Activated CD8-positive, alpha-beta memory T cell treated with anti-CD3 and anti-CD28 coated beads, Interleukin-2, amount 50 U/mL, for 24 hours (primary cell): ENCODE measurements around the gene FKBP15.
"Not testable (repeated sequence)": the region's sequence is repeated elsewhere in the genome, so short reads cannot be mapped to it uniquely, and the experiment has no call there.

Experiments used
- DNase-seq: peaks from one replicate; pipeline ENCODE4 v3.0.0-alpha.2; 2020; ENCODE audit errors: extremely low read depth

FKBP15 gene

DNA sequence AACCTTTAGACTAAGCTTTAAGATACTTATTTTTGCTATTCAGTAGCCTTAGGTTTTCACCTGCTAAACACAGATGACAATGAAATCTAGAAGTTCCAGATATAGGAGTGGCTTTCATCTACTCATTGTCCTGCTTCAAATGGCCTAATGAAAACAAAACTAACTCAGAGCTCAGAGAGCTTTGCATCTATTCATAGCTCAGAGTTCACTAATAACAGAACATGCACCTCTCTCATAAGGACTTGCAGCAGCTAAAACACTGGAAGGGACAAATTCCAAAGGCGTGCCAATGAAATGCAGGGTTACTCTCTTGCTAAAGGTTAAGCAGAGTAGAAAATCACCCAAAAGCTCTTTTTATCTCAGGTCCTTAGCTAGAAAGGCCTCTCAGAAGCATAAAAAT, 41.2 kb downstream of the FKBP15 start:
- no peak for DNase-seq

DNA sequence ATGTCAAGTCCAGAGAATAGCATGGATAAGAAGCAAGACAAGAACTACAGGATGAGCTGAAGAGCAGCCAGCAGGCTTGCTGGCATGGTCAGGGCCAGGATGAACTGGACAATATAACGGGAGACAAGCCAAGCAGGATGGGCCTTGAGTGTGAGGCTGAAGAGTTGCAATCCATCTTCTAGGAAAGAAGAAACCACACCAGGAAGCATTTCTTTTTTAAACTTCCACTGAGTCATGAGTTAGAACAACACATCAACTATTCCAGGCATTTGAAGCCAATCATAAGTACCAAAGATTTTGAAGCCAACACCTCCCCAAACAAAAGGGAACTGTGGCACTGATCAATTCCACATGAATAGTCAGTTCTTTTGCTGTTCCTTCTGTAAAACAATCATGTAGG, 43.0 kb downstream of the FKBP15 start:
- DNase-seq = no peak

DNA sequence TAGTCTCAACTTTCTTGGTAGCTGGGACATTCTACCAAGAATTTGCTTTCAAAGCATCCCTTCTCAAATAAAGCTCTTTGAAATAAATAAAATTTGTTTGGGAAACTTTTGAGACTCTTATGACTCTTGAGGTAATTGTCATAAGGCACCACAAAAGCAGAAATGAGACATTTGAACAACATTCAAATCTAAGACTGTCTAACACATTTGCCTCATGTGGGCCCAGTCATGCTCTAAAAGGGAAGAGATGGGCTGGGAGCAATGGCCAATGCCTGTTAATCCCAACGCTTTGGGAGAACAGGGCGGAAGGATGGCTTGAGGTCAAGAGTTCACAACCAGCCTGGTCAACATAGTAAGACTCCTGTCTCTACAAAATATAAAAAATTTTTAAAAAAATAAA, 43.8 kb downstream of the FKBP15 start:
- DNase-seq = no peak

DNA sequence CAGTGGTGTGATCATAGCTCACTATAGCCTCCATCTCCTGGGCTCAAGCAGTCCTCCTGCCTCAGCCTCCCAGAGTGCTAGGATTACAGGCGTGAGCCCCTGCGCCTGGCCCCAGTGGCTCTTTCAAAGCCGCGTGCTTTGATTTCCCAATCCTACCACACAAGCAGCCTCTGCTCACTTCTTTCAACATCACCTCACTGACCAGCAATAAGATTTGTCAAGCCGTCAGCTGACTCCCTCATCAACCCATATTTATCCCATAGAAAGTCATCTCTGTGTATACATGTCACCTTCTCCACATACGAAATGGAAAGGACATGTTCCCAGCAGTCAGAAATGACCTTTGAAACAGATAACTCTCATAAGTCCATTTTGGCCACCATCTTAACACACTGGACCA, 44.3 kb downstream of the FKBP15 start:
- no peak for DNase-seq

GRCh38 chr9:113173341-113173740, 47.7 kb downstream of the FKBP15 start:
- no peak for DNase-seq

- no peak for DNase-seq
Measured at GRCh38 chr9:113168809-113169208, 52.3 kb downstream of the FKBP15 start.

- DNase-seq = no peak
Measured at GRCh38 chr9:113166039-113166438, 55.0 kb downstream of the FKBP15 start.

- DNase-seq = no peak
Measured at GRCh38 chr9:113164536-113165300, 56.4 kb downstream of the FKBP15 start.

DNA sequence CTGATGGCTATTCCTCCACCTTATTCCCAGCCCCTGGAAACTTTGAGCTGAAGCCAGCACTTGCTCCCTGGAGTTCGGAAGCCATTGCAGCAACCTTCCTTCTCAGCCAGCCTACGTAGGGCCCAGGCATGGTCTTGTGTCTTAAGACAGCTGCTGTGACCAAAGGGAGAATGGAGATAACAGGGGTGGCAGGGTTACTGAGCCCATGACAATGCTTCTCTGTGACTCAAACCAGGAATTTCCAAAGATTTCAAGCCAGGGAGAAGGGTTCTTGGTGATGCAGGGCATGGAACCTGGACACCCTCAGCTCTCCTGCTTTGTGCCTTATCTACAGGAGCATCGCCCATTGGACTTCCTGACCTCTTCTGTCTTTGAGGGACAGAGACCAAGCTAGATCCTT, 58.1 kb downstream of the FKBP15 start:
- no peak for DNase-seq

- DNase-seq = no peak
Measured at GRCh38 chr9:113160571-113160970, 60.5 kb downstream of the FKBP15 start.

- no peak for DNase-seq
Measured at GRCh38 chr9:113158446-113158845, 62.6 kb downstream of the FKBP15 start.

DNA sequence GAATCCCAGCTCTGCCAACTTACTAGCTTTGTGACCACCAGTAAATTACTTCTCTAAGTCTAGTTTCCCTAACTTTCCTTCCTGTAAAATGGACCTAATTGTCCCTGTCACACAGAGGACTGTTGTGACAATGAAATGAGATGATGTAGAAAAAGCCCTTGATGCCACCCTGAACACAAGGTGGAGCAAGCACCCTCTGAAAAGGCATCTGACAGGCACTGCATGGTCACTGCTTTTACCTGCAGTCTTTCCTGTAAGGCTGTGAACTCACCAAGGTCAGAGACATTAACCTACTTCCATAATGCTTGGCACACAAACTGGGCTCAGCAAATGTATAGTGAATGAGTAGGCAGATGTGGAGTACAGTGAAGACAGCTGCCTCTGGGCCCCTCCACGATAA, 64.2 kb downstream of the FKBP15 start:
- no peak for DNase-seq

- no peak for DNase-seq
Measured at GRCh38 chr9:113155911-113156588, 65.0 kb downstream of the FKBP15 start.

DNA sequence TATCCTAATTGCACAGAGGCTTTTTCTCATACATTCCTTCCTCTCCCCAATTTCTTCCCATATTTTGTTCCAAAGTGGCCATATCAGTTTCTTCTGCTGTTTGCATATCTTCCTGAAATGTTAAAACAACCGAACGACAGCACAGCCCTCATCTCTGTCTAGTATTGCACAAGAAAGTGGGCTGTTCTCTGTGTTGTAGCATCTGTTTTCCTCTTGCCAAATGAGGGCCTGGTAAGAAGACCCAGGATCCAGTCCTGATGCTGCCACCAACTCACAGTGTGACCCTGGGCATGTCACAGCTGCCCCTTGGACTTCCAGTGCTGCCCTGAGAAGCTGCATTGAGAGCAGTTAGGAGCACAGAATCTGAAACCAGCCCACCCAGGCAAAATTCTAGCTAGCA, 66.1 kb downstream of the FKBP15 start:
- DNase-seq = no peak

DNA sequence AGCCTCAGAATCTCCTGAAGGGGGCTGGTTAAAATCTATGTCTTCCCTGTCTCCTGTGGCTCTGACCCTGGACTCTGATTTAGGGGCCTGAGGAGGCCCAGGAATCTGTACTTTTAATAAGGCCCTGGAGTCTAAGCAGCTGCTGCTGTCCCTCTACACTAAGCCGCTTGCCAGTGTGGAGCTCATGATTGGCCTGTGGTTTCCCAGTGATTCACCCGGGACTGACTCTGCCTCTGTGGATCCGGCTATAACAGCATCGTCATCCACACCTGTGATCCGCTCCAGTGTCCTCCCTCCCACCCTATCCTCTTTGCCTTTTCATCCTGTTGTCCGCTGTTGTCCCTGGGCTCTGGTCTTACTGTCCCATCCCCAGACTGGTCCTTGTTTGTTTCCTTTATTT, 66.6 kb downstream of the FKBP15 start:
- DNase-seq = no peak

GRCh38 chr9:113153599-113153998, 67.5 kb downstream of the FKBP15 start:
- no peak for DNase-seq

DNA sequence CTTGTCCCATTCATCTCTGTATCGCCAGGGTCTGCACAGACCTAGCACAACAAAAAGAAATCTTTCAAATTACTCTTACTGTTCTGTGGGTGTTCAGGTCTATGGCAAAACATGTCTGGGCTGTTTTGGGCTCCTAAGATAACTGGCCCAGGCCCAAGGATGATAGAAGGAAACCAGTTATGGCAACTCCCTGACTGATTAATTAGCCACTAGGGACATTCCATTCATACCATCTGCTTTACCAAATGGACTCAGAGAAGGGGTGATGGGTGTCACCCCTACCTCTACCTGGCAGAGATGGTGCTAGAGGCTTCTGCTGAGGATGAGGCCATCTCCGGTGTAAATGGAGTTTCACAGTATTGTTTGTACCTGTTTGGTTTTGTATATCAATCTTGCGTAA, 68.4 kb downstream of the FKBP15 start:
- DNase-seq = no peak

DNA sequence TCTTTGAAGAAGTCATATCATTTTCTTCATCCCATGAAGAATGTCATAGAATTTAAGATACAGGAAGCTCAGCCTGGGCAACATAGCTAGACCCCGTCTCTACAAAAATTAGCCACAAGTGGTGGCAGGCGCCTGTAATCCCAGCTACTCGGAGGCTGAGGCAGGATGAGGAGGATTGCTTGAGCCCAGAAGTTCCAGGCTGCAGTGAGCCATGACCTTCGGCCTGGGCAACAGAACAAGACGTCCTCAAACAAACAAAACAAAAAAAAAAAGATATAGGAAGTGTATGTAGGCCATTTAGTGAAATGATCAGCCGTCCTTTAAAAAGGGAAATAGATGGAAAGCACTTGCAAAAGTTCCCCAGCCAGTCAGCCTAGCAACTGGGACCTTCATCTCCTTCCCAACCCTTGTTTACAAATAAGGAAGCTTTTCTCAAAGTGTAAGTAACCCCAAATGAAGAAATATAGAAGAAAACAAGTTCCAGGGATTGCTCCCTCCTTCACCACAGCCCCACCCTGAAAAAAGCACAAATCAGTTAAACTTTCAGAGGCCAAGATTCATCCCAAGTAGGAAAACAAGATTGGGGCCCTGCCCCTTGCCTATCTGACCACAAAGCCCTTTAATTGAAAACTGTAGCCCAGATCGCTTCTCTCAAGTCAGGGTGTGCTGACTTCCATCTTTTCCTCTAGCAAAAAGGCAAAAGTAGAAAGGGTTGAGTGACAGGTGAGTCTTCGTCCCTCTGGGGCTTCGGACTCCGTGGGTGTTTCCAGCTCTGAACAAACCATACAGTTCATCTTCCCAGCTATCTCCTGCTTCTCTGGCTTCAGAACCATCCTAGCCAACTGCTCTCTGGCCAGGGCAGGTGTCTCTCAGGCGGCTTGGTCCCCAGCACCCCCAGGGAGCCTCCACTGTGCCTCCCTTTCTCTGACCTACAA, 69.1 kb downstream of the FKBP15 start:
- DNase-seq = no peak

DNA sequence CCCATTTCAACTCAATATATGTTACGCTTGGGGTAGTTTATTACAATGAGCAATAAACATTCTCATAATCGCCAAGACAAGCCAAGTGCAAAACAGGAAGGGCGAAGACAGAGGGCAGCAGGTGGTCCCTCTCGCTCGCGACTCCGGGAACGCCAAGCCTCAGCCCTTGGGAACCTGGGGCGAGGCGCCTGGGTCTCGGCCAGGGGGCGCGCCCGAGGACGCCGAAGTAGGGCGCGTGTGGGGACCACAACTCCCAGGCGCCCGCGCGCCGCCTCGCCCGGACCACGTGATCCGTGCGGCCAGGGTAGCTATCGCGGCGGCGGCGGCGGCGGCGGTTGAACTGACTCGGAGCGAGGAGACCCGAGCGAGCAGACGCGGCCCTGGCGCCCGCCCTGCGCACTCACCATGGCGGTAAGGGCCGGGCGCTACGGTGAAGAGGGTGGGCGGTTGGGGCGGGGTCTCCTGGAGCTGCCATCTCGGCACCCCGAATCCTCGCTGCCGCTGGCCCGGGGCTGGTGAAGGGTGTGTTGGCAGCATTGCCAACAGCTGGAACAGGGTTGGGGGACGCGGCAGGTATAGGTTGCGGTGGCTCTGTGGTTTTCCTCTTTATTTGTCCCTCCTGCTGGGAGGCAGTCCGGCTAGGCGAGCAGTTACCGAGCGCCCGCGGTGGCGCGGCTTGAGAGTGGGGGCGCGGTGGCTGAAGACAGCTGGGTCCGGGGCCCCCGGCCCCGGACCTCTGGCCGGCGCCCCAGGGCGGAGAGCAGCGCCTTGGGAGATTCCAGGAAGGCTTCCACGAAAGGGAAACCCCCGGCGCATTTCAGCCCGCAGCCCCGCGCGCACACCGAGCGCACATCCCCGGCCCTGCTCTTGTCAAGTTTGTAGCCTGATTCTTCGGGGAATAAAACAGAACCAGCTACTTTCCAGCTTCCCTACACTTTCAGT, 70.1 kb downstream of the FKBP15 start, which contains the start of gene SLC31A2:
Gene SLC31A2, plus strand, starts transcription at position 338 of the 942 bp plus-strand sequence. Its CDS starts 68 bp downstream, at position 406.
- DNase-seq = peak; percentile 63

DNA sequence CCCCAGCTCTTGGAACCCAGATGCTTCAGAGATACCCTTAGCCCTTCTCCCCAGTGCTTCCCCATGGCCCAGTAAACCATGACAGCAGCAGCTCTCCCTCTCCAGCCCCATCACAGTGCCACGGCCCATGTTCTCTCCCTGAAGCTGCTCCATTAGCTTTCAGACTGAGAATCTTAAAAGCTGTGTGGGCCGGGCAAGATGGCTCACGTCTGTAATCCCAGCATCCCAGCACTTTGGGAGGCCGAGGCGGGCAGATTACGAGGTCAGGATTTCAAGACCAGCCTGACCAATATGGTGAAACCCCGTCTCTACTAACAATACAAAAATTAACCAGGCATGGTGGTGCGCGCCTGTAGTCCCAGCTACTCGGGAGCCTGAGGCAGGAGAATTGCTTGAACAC, 71.5 kb downstream of the FKBP15 start:
- DNase-seq = not testable (repeated sequence)
